Mesenteric fat pad (tissue), 1 donor: Measurements from ENCODE around the gene LSAMP. TPM values are rescaled to one million over a fixed set of nuclear protein-coding genes. Genes with fewer than 3 reads are reported as not detected.
"Not testable (repeated sequence)": the region's sequence is repeated elsewhere in the genome, so short reads cannot be mapped to it uniquely, and the experiment has no call there.

ENCODE experiments used
- DNase-seq: peaks from one replicate; pipeline ENCODE4 v3.0.0-alpha.2; 2020; ENCODE audit warnings: low spot score
- total RNA-seq: library from RNA; stranded (reverse); fragmentation: NEBNext Ultra II Directional; extraction: Animal tissue kit (Norgen Biotek cat#: 25700); gene quantifications from one replicate; pipeline ENCODE4 v1.2.1, GENCODE V29; 2021
- donor health status: DM: yes; HTN: yes; CAD: no.

The LSAMP gene
- total RNA-seq, 1 donor from 2014 or later = 1.7 TPM

DNA sequence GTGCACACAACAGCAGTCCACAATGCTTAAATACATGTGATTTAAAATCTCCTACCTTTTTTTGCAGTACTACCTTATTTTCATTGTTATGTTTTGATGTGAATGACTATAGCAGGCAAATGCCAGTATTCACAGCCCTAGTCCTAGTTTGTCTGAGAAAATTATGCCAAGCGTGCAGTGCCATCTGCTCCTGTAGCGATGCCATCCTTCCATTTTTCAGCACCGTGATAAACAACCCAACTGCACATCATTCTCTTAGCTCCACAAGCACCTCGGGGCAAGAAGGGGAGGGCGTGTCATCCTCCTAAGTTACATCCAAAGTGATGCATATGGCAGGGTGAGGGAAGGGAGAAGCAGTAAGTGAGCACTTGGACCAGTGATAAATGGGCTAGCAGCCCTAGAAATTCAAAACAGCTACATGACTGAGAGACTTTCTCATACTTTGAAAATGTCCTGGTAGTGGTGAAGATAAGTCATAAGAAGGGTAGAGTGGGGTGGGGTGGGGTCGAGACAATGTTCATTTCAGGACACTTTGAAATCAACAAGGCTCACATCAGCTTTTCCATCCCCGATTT lies 198.8 kb downstream of the LSAMP start:
- DNase-seq = no peak

DNA sequence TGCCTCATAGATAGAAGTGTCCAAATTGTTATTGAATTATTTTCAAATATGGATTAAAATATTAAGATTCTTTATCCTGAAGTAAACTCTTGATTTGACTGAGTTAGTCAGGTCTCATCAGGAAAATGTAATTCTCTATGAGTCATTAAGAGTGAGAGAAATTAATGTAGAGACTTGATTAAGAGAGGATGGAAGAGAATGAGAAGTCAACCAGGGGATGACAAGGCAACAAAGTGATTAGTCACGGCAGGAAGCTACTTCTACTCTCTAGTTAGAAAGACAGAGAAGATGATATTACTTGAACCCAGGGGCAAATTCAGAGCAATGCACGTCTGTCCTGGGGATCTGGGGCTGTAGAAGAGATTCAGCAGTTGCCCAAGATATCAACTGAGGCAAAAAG lies 202.5 kb downstream of the LSAMP start:
- no peak for DNase-seq

DNA sequence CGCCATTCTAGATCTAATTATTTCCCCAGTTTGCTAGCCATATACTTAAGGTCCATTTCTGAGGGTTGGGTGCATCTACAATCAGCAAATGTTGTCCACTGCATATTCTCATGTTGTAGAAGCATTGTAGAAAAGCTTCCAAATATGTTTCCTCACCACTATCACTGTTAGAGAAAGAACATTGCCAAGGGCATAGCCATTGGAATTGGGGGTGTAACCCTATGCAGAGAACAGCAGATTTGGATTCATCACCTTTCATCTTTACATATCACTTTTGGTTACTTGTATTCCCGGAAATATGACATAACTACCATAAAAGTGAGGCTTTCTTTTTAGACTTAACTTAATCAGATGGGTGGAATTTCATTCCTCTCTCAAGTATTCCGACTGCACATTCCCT lies 203.6 kb downstream of the LSAMP start:
- DNase-seq = no peak

DNA sequence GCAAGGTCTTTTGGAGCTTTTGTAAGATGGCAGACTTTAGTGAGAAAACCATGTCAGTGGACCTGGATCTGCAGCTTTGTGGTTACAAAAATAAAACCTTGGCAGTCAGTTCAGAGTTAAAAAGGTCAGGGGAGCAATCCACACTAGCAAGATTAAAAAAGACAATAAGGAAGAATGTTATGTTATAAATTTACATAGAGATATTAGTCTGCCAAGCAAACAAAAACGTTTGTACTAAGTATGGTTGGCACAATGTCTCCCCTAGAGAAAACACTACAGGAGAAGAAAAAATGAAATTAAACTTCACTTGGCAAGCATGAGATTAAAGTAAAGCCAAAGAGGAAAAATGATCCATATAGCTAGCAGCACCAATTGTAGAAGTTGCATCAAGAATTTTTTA lies 205.0 kb downstream of the LSAMP start:
- DNase-seq = no peak

DNA sequence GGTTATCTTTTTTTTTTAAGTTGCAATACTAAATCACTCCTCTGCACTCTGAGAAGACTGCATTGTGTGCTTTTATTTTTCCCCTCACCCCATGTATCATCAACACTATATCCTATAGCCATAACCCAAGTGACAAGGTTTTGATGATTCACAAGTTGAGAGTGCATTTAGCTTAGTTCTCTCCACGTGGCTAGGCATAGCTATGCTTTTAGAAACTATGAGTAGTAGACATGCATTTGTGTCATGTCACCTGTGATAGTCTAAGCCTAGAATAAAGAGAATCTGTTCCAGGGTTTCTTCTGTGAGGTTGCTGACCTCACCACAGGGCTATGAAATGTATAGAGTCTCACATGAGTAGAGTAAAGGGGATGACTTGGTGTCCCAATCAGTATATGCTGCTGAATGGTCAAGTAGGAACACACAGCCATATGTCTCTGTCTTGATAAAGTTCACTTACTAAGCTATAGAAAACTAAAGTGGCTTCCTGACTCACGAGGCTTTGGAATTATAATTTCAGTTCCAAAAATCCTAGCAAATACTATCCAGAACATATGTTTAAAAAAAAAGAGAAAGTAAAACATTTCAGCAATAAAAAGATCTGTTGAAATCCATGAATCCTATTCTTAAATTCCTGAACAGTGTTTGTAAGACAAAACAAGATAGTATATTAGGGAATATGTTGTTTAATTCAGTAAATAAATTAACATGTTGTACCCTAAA lies 206.3 kb downstream of the LSAMP start:
- DNase-seq = no peak

DNA sequence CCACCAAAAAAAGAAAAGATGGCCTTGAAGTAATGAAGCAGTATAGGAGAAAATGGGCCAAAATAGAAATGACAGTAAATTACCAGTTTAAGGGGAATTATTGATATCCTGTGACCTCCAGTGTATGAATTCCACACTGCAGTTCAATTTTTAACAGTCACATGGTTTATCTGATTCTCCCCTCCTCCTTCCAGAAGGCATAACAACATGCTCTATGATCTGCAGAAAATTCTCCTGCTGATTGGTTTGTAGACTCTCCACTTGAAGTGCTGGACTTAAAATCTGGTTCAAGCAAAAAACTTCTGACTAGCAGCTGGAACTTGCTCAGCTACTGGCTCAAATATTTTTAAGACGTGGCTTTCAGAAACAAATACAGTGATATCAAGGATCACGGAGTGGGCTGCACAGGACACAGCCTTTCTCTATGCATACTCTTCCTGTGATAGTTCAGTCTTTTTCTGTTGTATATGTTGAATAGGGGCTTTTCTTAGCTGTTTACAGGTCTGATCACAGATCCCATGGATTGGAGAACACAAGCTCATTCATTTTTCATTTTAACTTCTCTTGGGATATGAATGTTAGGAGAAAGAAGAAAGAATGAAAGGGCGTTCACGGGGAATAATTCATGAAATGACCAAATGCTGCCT lies 211.5 kb downstream of the LSAMP start:
- DNase-seq = no peak

DNA sequence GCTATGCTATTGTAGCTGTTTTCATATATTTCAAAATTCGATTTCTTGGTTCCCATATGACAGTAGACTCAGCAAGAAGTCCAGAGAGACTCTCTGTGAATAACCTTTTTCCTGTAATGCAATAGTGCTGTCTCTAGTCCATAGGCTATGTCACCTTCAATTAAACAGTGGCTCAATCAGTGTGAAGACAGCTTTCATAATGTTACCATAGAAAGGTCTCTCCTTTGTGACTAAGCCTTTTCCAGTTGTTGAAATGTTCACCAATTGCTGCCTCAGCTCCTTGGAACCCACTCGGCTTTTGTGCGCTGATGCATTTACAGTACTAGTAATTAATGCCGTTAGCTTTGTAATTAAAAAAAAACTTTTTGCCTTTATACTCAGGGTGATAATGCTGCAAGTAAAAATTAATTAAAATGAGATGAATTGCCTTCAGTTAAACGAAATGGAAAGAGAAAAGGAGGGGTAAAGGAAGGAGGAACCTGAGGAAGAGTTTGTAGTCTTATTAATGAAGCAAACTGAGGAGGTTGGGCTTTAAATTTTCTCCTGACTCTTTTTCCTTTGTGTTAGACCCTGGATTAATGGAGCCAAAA lies 214.8 kb downstream of the LSAMP start:
- DNase-seq = no peak

DNA sequence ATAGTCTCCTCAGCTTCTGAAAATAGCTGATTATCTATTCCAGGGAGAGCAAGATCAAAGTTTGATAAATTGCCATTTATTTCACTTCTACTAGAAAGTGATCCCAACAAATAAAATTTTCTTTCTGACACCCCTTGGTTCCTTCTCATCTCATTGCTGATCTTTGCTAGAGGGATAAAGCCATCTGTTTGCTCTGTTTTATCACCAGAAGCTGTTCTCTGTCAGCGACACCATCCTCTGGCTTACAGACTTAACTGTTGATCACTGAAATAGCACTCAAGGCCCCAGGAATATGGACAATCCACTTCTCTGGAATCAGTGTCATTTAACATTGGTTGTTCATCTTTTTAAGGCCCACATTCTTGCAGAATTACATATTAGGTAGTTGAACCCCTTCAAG lies 219.0 kb downstream of the LSAMP start:
- no peak for DNase-seq

DNA sequence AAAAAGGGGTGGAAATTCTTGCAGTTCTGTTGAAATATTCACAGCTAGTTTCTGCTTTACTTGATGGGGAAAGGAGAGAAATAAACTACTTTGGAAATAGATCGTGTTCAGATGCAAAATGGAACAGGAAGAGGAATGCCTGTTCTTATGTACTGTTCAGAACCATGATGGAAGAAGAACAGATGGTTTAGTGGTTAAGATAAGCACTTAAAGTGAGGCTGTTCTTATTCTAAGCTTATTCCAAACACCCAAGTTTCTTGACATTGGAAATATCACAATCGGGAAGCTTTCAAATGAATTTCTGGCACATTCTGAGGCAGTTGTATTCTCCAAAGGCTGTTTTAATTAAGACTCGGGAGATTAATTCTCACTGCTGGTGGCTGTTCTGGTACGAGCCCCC lies 228.5 kb downstream of the LSAMP start:
- DNase-seq = no peak

DNA sequence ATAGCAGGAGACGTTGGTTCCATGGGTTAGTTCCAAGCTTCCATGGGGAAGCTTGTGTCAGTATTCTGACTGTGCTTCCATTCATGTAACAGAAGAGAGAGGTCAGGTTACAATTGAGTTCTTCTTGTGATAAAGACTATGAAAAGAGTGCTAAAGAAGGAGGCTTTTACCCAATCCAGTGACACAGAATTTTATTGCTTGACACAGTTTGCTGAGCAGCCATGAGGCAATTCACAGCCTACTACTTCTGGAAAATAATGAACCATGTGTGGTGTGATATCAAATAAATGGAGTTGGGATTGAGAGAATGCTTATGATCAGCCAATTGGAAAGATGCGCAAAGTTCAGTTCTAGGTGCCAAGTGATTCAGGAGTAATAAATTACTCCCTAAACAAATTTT lies 233.4 kb downstream of the LSAMP start:
- DNase-seq = no peak

DNA sequence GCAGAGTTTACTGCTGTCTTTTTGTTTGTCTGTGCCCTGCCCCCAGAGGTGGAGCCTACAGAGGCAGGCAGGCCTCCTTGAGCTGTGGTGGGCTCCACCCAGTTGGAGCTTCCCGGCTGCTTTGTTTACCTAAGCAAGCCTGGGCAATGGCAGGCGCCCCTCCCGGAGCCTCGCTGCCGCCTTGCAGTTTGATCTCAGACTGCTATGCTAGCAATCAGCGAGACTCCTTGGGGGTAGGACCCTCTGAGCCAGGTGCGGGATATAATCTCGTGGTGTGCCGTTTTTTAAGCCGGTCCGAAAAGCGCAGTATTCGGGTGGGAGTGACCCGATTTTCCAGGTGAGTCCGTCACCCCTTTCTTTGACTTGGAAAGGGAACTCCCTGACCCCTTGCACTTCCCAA lies 236.5 kb downstream of the LSAMP start:
- DNase-seq = not testable (repeated sequence)

DNA sequence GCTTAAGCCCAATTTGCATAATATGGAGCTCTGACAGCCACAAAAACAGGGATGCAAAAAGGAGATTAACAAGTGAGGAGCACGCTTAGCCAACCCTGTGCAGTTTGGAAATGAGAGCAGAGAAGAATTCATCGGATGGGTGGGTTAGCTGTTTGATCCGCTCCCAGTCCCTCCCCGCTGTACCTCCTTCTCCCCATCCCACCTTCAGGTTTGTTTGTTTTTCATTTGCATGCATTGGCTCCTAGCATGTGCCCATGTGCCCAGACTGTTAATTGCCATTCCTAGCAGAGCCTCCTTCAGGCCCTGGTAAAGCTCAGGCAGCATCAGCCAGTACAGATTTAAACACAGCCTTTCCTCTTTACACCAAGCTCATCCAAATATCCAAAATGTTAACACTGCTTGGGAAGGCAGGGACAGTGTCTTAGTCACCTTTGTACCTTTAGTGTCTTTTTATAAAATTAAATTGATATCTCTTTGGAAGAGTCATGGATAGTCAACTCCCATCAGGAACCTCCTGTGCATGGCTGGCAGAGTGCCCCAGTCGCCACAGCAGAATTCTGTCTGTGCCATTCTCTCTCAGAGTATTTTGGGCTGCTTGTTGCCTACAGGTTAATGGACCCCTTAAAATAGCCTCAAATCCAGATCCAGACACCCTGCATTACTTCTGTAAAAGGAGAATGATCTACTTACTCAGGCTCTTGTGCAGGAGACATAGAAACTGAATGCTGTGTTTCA lies 244.2 kb downstream of the LSAMP start:
- no peak for DNase-seq

DNA sequence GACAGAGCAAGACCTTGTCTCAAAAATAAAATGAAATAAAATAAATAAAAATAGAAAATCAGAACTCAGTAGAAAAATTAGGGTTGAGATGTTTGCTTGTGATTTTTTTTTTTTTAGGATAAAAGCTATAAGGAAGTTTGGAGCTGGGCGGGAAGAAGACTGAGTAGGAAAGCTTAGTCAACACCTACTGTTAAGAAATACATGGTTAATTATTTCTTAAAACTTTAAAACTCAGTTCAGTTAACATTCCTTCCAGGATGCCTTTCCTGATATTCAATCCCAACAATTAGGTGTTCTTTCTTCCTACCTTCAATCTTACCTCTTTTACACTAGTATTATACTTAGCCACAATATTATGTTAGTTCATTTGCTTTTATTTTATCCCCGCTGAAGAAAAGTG lies 246.2 kb downstream of the LSAMP start:
- DNase-seq = no peak

DNA sequence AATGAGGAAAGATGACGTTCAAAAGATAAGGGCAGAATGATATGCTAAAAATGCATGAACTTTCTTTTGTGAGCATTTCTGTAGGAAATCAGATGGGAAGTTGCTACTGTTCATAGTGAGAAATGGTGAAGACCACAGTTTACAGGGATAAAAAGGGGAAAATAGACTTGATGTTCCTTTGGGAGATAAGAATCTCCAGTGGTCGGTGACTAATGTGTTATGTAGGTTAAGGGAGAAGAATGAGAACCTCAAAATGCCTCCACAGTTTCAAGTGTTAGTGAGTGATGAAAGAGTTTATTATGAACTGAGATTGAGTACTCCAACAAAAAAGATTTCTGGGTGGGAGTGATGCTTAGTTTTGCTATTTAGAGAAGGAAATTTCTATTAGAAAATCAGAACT lies 247.2 kb downstream of the LSAMP start:
- DNase-seq = no peak

DNA sequence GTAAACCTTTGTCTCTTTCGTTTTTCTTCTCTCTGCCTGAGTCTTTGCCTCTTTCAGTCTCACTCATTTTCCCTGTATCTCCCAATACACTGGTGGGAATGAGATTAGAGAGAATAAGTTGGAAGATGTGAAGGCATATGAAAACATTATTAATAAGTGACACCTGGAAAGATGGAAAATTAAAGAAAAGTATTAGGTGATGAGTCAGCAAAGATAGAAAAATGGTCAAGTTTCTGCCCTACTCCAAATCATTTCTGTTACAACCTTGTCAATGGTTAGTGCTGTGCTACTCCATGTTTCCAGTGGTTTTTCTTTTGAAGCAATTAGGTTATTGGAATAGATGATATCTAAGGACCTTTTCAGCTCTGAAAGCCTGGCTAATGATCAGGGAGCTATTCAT lies 252.8 kb downstream of the LSAMP start:
- no peak for DNase-seq

DNA sequence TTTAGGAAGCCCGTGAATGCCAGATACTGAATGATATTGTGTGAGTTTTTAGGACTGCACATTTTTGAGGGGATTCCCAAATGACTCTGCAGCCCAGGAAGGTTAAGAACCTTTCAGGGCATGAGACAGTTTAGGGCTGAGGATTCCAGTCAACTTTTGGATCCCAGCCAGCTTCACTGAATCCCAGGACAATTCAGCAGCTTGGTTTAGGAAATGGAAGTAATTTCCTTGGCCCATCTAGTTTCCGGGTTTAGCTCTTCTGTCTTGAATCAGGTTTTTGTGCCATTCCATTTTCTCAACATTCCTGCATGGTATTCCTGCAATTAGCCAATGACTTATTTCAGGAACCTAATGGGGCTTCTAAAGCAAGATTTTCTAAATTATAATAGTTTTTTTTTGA lies 253.9 kb downstream of the LSAMP start:
- DNase-seq = no peak

DNA sequence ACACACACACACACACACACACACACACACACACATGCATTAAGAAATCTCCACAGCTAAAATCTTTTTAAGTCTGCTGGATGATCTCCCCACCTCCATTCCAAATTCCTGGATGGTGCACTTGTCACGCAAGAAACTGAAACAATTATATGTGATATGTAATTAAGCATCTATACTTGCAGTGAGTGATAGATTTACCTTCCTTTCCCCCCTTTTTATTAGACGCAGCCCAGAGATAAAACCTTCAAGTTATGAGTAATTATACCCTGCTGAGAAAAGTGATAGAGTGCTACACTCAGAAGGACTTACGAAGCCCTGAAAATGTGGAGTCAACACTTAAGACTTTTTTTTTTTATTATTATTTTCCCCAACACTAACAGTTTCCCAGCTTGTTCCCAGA lies 255.2 kb downstream of the LSAMP start:
- DNase-seq = no peak

DNA sequence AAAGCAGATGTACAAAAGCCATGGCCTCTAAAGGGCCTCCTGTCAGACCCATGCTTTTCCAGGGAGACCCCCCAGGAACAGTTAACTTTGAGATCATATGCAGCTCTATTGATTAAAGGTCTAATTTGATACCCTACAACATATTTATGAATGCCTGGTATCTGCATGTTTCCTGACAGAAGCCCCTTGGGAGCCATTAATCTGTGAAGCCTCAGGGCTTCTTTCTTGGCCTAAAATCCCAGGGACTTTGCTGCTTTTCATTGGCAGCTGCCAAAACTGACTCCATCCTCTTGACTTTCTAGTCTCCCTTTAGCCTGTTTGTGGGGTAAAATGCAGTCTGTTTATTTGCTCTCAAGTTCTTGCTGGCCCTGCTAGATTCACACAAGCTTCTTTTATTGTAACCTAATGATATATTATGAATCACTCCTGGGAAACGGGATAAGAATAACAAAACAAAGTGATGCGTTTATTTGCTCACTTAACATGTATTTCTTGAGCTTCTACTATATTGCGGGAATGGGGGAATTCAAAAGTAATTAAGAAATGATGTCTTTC lies 257.0 kb downstream of the LSAMP start:
- no peak for DNase-seq

DNA sequence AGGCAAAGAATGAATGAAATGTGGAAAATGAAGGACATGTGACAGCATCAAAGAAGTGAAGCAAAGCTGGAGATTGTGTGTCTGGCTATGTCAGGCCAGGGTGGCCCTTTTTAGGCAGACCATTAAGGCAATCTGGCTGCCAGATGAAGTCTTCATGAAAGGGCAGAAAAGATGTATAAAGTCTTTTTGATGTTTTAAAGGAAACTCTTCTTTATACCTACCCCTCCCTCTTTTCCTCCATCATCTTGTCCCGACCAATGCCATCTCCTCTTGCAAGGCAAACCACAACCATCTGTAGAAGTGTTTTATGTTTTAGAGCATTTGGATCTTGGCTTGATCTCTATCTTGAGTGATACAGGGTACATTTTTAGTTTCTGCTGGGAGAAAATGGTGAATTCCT lies 259.2 kb downstream of the LSAMP start:
- DNase-seq = no peak

DNA sequence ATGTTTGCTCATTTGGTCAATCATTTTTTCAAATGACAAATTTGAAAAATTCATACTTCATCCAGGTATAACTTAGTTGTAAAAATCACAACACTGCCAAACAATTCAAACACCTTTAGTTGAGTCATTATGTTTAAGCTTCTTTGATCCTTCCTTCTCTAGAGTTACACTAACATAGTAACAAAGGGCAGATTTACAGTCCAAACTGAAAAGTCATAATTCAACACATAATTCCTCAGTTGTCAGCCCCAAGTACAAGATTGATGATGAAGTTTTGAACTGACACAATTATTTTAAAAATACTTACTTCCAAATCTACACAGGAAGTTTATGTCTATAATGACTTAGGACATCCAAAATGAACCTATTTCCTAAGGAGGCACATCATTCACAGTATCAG lies 264.1 kb downstream of the LSAMP start:
- no peak for DNase-seq

DNA sequence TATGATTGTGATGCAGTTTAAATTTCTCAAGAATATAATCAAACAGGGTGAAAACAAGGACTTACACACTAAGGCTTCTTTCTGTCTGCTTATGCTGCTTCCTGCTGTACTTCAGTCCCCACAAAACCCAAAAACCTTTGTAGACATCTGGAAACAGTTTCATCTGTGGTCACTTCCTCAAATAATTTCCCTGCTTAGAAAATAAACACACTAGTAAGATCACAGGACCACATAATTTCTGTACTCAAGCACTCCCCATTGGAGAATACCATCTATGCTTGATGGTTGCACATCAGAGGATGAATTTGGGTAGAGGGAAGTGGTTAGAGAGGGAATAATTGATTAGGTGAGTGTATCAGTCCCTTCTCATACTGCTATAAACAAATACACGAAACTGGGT lies 266.2 kb downstream of the LSAMP start:
- DNase-seq = no peak
